ENCODE data around the gene FGFR3.
A peak's percentile ranks its signal among the peaks of the same experiment; 100 is the strongest.

DNA sequence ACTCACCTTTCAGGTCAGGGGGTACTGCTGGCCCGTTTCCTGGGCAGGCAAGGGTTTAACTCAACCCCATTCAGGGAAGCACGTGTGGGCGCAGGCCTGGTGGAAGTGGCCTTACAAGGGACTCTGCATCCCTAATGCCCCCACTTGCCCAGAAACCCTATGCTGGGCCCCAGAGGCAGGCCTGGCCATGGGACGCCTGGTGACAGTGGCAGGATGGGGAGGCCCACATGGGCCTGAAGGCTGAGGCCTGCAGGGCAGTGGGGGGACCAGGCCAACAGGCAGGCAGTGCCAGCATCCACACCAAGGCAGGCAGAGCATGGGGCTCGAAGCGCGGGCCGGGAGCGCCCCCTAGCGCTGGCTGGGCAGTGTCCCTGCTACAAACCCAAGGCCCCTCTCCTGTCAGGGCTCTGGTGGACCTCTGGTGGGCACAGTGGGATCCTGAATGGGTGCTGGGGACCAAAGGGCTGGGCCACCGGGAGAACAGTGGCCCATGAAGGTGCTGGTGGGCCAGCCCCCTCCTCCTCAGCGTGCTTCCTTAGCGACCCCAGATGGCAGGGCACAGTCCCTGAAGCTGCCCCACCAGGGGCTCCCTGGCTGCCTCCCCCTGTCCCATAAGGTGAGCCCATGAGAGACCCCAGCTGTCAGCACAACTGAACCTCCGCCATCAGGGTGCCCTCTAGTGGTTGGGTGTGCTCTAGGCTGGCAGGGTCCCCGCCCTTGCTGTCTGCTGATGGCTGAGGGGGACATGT, 16.8 kb downstream of the FGFR3 start:
- TF ChIP-seq, protein P1, sequence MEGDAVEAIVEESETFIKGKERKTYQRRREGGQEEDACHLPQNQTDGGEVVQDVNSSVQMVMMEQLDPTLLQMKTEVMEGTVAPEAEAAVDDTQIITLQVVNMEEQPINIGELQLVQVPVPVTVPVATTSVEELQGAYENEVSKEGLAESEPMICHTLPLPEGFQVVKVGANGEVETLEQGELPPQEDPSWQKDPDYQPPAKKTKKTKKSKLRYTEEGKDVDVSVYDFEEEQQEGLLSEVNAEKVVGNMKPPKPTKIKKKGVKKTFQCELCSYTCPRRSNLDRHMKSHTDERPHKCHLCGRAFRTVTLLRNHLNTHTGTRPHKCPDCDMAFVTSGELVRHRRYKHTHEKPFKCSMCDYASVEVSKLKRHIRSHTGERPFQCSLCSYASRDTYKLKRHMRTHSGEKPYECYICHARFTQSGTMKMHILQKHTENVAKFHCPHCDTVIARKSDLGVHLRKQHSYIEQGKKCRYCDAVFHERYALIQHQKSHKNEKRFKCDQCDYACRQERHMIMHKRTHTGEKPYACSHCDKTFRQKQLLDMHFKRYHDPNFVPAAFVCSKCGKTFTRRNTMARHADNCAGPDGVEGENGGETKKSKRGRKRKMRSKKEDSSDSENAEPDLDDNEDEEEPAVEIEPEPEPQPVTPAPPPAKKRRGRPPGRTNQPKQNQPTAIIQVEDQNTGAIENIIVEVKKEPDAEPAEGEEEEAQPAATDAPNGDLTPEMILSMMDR (IDR thresholded peaks at IDR 0.05): peak; percentile 63 to 88 (median 80)
- TF ChIP-seq POLR2A (IDR thresholded peaks at IDR 0.05): no peak

All from heart left ventricle (tissue), 13 donors.